Fibroblast of skin of back (primary cell): ENCODE data around the gene FRMD6.
"Not testable (repeated sequence)": the region's sequence is repeated elsewhere in the genome, so short reads cannot be mapped to it uniquely, and the experiment has no call there.

Experiments used
- DNase-seq: peaks from one replicate; pipeline ENCODE4 v3.0.0-alpha.2; 2013

Gene FRMD6

GRCh38 chr14:51630987-51631386 is 20.7 kb upstream of the FRMD6 start:
- no peak for DNase-seq

- not testable (repeated sequence) for DNase-seq
These were observed 18.4 kb upstream of the FRMD6 start for GRCh38 chr14:51633298-51633697.

GRCh38 chr14:51636109-51636508 is 15.6 kb upstream of the FRMD6 start:
- no peak for DNase-seq

GRCh38 chr14:51638071-51638944 is 13.4 kb upstream of the FRMD6 start:
- DNase-seq = peak; percentile 88

- no peak for DNase-seq
These were observed 11.9 kb upstream of the FRMD6 start for GRCh38 chr14:51639668-51640316.

- peak; percentile 63 for DNase-seq
These were observed 8.6 kb upstream of the FRMD6 start for GRCh38 chr14:51643140-51643539.

GRCh38 chr14:51644217-51644933 is 7.3 kb upstream of the FRMD6 start:
- DNase-seq = peak; percentile 53

GRCh38 chr14:51648296-51648695 is 3.4 kb upstream of the FRMD6 start:
- no peak for DNase-seq

- no peak for DNase-seq
These were observed 858 bp upstream of the FRMD6 start for GRCh38 chr14:51650716-51651387.

GRCh38 chr14:51652168-51653078 is 713 bp downstream of the FRMD6 start:
- DNase-seq = no peak

GRCh38 chr14:51653079-51653774 is 1.5 kb downstream of the FRMD6 start:
- peak; percentile 88 for DNase-seq

- DNase-seq = no peak
These were observed 2.2 kb downstream of the FRMD6 start for GRCh38 chr14:51653775-51654532.

GRCh38 chr14:51654533-51654845 is 2.8 kb downstream of the FRMD6 start:
- DNase-seq = no peak

- peak; percentile 66 for DNase-seq
These were observed 6.1 kb downstream of the FRMD6 start for GRCh38 chr14:51657762-51658161.

- no peak for DNase-seq
These were observed 6.9 kb downstream of the FRMD6 start for GRCh38 chr14:51658441-51659173.

GRCh38 chr14:51660741-51661140 is 9.0 kb downstream of the FRMD6 start:
- no peak for DNase-seq

- no peak for DNase-seq
These were observed 9.8 kb downstream of the FRMD6 start for GRCh38 chr14:51661504-51661903.

GRCh38 chr14:51663783-51664326 is 12.1 kb downstream of the FRMD6 start:
- no peak for DNase-seq

- no peak for DNase-seq
These were observed 14.4 kb downstream of the FRMD6 start for GRCh38 chr14:51666070-51666469.
